Measurements from ENCODE around the gene RTN4RL1.

RTN4RL1 gene

DNA sequence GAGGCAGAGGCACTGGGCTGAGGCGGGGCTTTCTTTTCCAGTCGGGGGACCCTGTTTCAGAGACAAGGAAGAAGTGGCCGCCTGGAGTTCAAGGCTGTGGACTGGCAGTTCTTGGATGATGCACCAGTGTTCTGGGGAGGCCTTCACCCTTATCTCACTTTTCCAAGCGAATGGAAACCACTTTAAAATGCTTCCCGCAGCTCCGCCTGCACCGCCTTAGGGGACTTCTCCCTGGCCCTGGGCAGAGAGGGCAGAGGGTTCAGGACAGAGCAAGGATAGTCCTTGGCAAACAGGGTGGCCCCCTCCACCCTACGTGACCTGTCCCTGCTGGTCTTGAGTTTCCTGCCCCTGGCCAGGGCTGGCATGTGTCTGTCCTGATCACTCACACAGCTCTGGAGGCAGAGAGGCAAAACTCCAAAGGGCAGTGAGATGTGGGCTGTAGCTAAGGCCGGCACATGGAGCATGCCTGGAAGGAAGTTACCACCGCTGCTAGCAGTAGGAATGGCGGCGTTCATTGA lies 20.6 kb downstream of the RTN4RL1 start:
- no peak overlapping the region for H3K4me3 ChIP-seq (ENCODE audit: low read depth, low read length)
- TF ChIP-seq, protein P1, sequence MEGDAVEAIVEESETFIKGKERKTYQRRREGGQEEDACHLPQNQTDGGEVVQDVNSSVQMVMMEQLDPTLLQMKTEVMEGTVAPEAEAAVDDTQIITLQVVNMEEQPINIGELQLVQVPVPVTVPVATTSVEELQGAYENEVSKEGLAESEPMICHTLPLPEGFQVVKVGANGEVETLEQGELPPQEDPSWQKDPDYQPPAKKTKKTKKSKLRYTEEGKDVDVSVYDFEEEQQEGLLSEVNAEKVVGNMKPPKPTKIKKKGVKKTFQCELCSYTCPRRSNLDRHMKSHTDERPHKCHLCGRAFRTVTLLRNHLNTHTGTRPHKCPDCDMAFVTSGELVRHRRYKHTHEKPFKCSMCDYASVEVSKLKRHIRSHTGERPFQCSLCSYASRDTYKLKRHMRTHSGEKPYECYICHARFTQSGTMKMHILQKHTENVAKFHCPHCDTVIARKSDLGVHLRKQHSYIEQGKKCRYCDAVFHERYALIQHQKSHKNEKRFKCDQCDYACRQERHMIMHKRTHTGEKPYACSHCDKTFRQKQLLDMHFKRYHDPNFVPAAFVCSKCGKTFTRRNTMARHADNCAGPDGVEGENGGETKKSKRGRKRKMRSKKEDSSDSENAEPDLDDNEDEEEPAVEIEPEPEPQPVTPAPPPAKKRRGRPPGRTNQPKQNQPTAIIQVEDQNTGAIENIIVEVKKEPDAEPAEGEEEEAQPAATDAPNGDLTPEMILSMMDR (IDR thresholded peaks at IDR 0.05; ENCODE audit: borderline replicate concordance, insufficient read depth, low read depth, low read length): no peak

DNA sequence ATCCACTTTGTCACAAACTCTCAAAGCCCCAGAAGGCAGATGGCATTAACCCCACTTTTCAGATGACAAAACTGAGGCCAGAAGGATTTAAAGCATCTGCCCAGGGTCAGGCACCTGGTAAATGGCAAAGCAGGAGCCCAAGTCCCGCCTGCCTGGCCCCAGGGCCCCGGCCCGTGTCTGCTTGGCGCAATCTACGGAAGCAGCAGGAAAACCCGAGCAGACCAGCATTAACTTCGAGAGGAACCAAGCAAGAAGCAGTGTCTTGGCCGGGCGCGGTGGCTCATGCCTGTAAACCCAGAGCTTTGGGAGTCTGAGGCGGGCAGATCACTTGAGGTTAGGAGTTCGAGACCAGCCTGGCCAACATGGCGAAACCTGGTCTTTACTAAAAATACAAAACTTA lies 21.6 kb downstream of the RTN4RL1 start:
- TF ChIP-seq, protein P1 (IDR thresholded peaks at IDR 0.05; ENCODE audit: borderline replicate concordance, insufficient read depth, low read depth, low read length): no peak
- no peak overlapping the region for H3K4me3 ChIP-seq (ENCODE audit: low read depth, low read length)

DNA sequence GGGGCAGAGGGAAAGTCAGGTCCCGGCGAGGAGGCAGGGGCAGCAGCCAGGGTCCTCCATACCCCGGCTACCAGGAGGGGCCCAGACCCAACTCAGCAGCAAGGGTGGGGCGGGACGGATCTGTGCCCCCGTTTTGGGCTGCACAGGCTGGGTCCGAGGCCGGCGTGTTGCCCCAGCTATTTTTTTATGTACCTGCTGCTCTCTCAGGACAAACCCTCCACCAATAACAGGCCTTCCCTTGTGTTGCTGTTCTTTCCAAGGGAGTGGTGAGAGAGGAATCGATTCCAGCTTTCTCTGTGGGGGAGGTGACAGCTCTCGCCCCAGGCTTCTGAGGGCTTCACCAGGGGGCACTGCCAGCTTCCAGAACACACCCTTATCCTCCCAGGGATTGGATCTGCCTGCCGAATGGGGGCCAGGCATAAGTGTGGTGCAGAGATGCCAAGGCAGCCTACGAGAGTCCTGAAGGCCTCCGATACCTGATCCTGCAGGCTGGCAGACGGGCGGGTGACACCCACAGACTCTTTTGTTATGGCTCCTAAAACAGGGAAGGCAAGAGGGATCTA lies 22.3 kb downstream of the RTN4RL1 start:
- no peak overlapping the region for H3K4me3 ChIP-seq (ENCODE audit: low read depth, low read length)
- TF ChIP-seq, protein P1 (IDR thresholded peaks at IDR 0.05; ENCODE audit: borderline replicate concordance, insufficient read depth, low read depth, low read length): no peak

GRCh38 chr17:1999557-2000251 lies 25.4 kb downstream of the RTN4RL1 start:
- TF ChIP-seq, protein P1 (IDR thresholded peaks at IDR 0.05; ENCODE audit: borderline replicate concordance, insufficient read depth, low read depth, low read length): no peak
- H3K4me3 ChIP-seq (ENCODE audit: low read depth, low read length): no peak overlapping the region

GRCh38 chr17:1997927-1998742 lies 27.0 kb downstream of the RTN4RL1 start:
- no peak overlapping the region for H3K4me3 ChIP-seq (ENCODE audit: low read depth, low read length)

GRCh38 chr17:1997289-1997926 lies 27.7 kb downstream of the RTN4RL1 start:
- TF ChIP-seq, protein P1 (IDR thresholded peaks at IDR 0.05; ENCODE audit: borderline replicate concordance, insufficient read depth, low read depth, low read length): no peak
- no peak overlapping the region for H3K4me3 ChIP-seq (ENCODE audit: low read depth, low read length)

More at GRCh38 chr17:1997927-1998742, 27.0 kb downstream of the RTN4RL1 start:
- TF ChIP-seq, protein P1 (IDR thresholded peaks at IDR 0.05; ENCODE audit: borderline replicate concordance, insufficient read depth, low read depth, low read length): no peak
